ENCODE measurements around the gene ETF1. TPM values are rescaled to one million over a fixed set of nuclear protein-coding genes. Genes with fewer than 3 reads are reported as not detected.
A peak's percentile ranks its signal among the peaks of the same experiment; 100 is the strongest.

ETF1 gene
- total and polyA plus RNA-seq, 4 experiments from 2014 or later = 31.1 to 46.5 (median 43.9) TPM

GRCh38 chr5:138492560-138493045, 50.4 kb downstream of the ETF1 start:
- H3K4me3 ChIP-seq (ENCODE audit: low read length in 2 of 2) = peak overlapping the region in 1 of 2 donors; percentile 60
- H3K4me1 ChIP-seq (ENCODE audit: insufficient read depth, low read length) = peaks cover 24% of the 10 kb centered on the region
- peaks cover 4 to 16% of the 10 kb centered on the region in 2 donors for H3K27me3 Mint-ChIP-seq
- peak overlapping the region; percentile 34 for H3K27ac ChIP-seq (ENCODE audit: low read depth, low read length)
- peaks cover 8% of the 10 kb centered on the region for H3K27me3 ChIP-seq (ENCODE audit: insufficient read depth, low read length)
- no peaks in the 10 kb centered on the region for H3K36me3 ChIP-seq (ENCODE audit: insufficient read depth, low read length)
- POLR2A ChIA-PET (ENCODE audit: partially characterized antibody) = interaction anchor here (0.9 to 2.4 kb wide), 6 partner anchors 11 to 154 kb away, joined by 3 to 27 read pairs (median 4); partner anchors contain the start of genes EGR1, ETF1 and FAM53C
- CTCF ChIA-PET (ENCODE audit: partially characterized antibody) = interaction anchor here (0.9 to 14.0 kb wide), 4 partner anchors 11 to 87 kb away, joined by 3 to 507 read pairs (median 10); partner anchors contain the start of gene EGR1
- no peaks in the 10 kb centered on the region for H3K36me3 Mint-ChIP-seq
- H3K27ac Mint-ChIP-seq = peak overlapping the region in 5 of 7 donors; percentile 43 to 94 (median 73)
- H3K4me3 Mint-ChIP-seq = peak overlapping the region; percentile 84 to 97 (median 92)
- no peak for DNase-seq
- H3K9me3 Mint-ChIP-seq = no peaks in the 10 kb centered on the region
- intact Hi-C loops (cut with micrococcal nuclease) = loop anchor here (1.0 to 10.0 kb wide), 3 partner anchors 27 to 138 kb away; partner anchors contain the start of genes EGR1, ETF1 and KDM3B
- H3K9me3 ChIP-seq (ENCODE audit: control insufficient read depth in 1 of 2, low read length in 2 of 2) = no peaks in the 10 kb centered on the region
- H3K4me1 Mint-ChIP-seq = peaks cover 7 to 21% (median 12%) of the 10 kb centered on the region in 4 donors

- CTCF ChIA-PET (ENCODE audit: partially characterized antibody) = interaction anchor here (0.9 to 14.0 kb wide), 5 partner anchors 11 to 88 kb away, joined by 3 to 507 read pairs (median 13); partner anchors contain the start of gene EGR1
- POLR2A ChIA-PET (ENCODE audit: partially characterized antibody) = interaction anchor here (0.9 to 2.4 kb wide), 5 partner anchors 11 to 154 kb away, joined by 3 to 27 read pairs (median 4); partner anchors contain the start of genes EGR1, ETF1 and FAM53C
- intact Hi-C loops (cut with micrococcal nuclease) = loop anchor here (1.0 to 10.0 kb wide), 3 partner anchors 27 to 137 kb away; partner anchors contain the start of genes EGR1, ETF1 and KDM3B
Observed at GRCh38 chr5:138491669-138492559, 51.1 kb downstream of the ETF1 start.

GRCh38 chr5:138491284-138491648, 51.8 kb downstream of the ETF1 start:
- Histone ChIP-seq H3K27me3 (ENCODE audit: insufficient read depth, low read length) (peaks cover 8% of the 10 kb centered on the region), H3K27ac (ENCODE audit: low read depth, low read length) (no peak overlapping the region), H3K9me3 (ENCODE audit: control insufficient read depth in 1 of 2, low read length in 2 of 2) (no peaks in the 10 kb centered on the region), H3K4me3 (ENCODE audit: low read length in 2 of 2) (peak overlapping the region in 1 of 2 donors; percentile 60), H3K36me3 (ENCODE audit: insufficient read depth, low read length) (no peaks in the 10 kb centered on the region), H3K4me1 (ENCODE audit: insufficient read depth, low read length) (peaks cover 24% of the 10 kb centered on the region)
- H3K4me3 Mint-ChIP-seq = peak overlapping the region in 7 of 8 donors; percentile 28 to 69 (median 59)
- H3K27ac Mint-ChIP-seq = peak overlapping the region in 1 of 7 donors; percentile 41
- H3K27me3 Mint-ChIP-seq = peaks cover 6 to 16% of the 10 kb centered on the region in 2 donors
- CTCF ChIA-PET (ENCODE audit: partially characterized antibody) = interaction anchor here (2.6 kb wide), 1 partner anchor 26 kb away, joined by 13 read pairs; the partner anchor contains the start of gene EGR1
- POLR2A ChIA-PET (ENCODE audit: partially characterized antibody) = interaction anchor here (1.8 kb wide), 1 partner anchor 52 kb away, joined by 6 read pairs; the partner anchor contains the start of gene ETF1
- H3K9me3 Mint-ChIP-seq = no peaks in the 10 kb centered on the region
- H3K36me3 Mint-ChIP-seq = no peaks in the 10 kb centered on the region
- DNase-seq = no peak
- intact Hi-C loops (cut with micrococcal nuclease) = loop anchor here (10.0 kb wide), 1 partner anchor 136 kb away; the partner anchor contains the start of gene KDM3B
- H3K4me1 Mint-ChIP-seq = peaks cover 7 to 21% (median 12%) of the 10 kb centered on the region in 4 donors

More at GRCh38 chr5:138491669-138492559, 51.1 kb downstream of the ETF1 start:
- DNase-seq = peak; percentile 81 to 87 (median 83)
- Mint-ChIP-seq H3K9me3 (no peaks in the 10 kb centered on the region), H3K4me3 (peak overlapping the region; percentile 84 to 97 (median 92)), H3K27ac (peak overlapping the region in 4 of 7 donors; percentile 71 to 94 (median 79)), H3K36me3 (no peaks in the 10 kb centered on the region), H3K4me1 (peaks cover 7 to 21% (median 12%) of the 10 kb centered on the region in 4 donors), H3K27me3 (peaks cover 4 to 16% of the 10 kb centered on the region in 2 donors)
- H3K36me3 ChIP-seq (ENCODE audit: insufficient read depth, low read length) = no peaks in the 10 kb centered on the region
- H3K4me1 ChIP-seq (ENCODE audit: insufficient read depth, low read length) = peaks cover 24% of the 10 kb centered on the region
- H3K27ac ChIP-seq (ENCODE audit: low read depth, low read length) = peak overlapping the region; percentile 34
- peak overlapping the region in 1 of 2 donors; percentile 60 for H3K4me3 ChIP-seq (ENCODE audit: low read length in 2 of 2)
- peaks cover 8% of the 10 kb centered on the region for H3K27me3 ChIP-seq (ENCODE audit: insufficient read depth, low read length)
- H3K9me3 ChIP-seq (ENCODE audit: control insufficient read depth in 1 of 2, low read length in 2 of 2) = no peaks in the 10 kb centered on the region

GRCh38 chr5:138490648-138491283, 52.3 kb downstream of the ETF1 start:
- Mint-ChIP-seq H3K4me3 (peak overlapping the region in 7 of 8 donors; percentile 21 to 69 (median 59)), H3K36me3 (no peaks in the 10 kb centered on the region), H3K27ac (peak overlapping the region in 4 of 7 donors; percentile 24 to 70 (median 54)), H3K4me1 (peaks cover 7 to 21% (median 12%) of the 10 kb centered on the region in 4 donors), H3K9me3 (no peaks in the 10 kb centered on the region), H3K27me3 (peaks cover 6 to 16% of the 10 kb centered on the region in 2 donors)
- ChIA-PET POLR2A (ENCODE audit: partially characterized antibody) (interaction anchor here (1.5 kb wide), 1 partner anchor 25 kb away, joined by 11 read pairs; the partner anchor contains the start of gene EGR1), CTCF (ENCODE audit: partially characterized antibody) (interaction anchor here (1.6 to 2.6 kb wide), 2 partner anchors 9 to 26 kb away, joined by 5 to 13 read pairs; partner anchors contain the start of gene EGR1)
- peaks cover 24% of the 10 kb centered on the region for H3K4me1 ChIP-seq (ENCODE audit: insufficient read depth, low read length)
- H3K9me3 ChIP-seq (ENCODE audit: control insufficient read depth in 1 of 2, low read length in 2 of 2) = no peaks in the 10 kb centered on the region
- H3K27ac ChIP-seq (ENCODE audit: low read depth, low read length) = no peak overlapping the region
- H3K36me3 ChIP-seq (ENCODE audit: insufficient read depth, low read length) = no peaks in the 10 kb centered on the region
- DNase-seq = no peak
- intact Hi-C loops (cut with micrococcal nuclease) = loop anchor here (10.0 kb wide), 1 partner anchor 136 kb away; the partner anchor contains the start of gene KDM3B
- no peak overlapping the region for H3K4me3 ChIP-seq (ENCODE audit: low read length in 2 of 2)
- H3K27me3 ChIP-seq (ENCODE audit: insufficient read depth, low read length) = peaks cover 8% of the 10 kb centered on the region

- Histone ChIP-seq H3K4me3 (ENCODE audit: low read length in 2 of 2) (no peak overlapping the region), H3K36me3 (ENCODE audit: insufficient read depth, low read length) (no peaks in the 10 kb centered on the region), H3K27ac (ENCODE audit: low read depth, low read length) (no peak overlapping the region), H3K27me3 (ENCODE audit: insufficient read depth, low read length) (peaks cover 8% of the 10 kb centered on the region), H3K4me1 (ENCODE audit: insufficient read depth, low read length) (peaks cover 24% of the 10 kb centered on the region), H3K9me3 (ENCODE audit: control insufficient read depth in 1 of 2, low read length in 2 of 2) (no peaks in the 10 kb centered on the region)
- DNase-seq = no peak
- no peak overlapping the region for H3K4me3 Mint-ChIP-seq
- intact Hi-C loops (cut with micrococcal nuclease) = loop anchor here (10.0 kb wide), 1 partner anchor 135 kb away; the partner anchor contains the start of gene KDM3B
- H3K27ac Mint-ChIP-seq = peak overlapping the region in 1 of 7 donors; percentile 41
- H3K27me3 Mint-ChIP-seq = peaks cover 6 to 11% of the 10 kb centered on the region in 2 donors
- H3K36me3 Mint-ChIP-seq = no peaks in the 10 kb centered on the region
- POLR2A ChIA-PET (ENCODE audit: partially characterized antibody) = interaction anchor here (1.5 kb wide), 1 partner anchor 24 kb away, joined by 11 read pairs; the partner anchor contains the start of gene EGR1
- H3K4me1 Mint-ChIP-seq = peaks cover 7 to 21% (median 12%) of the 10 kb centered on the region in 4 donors
- H3K9me3 Mint-ChIP-seq = no peaks in the 10 kb centered on the region
- CTCF ChIA-PET (ENCODE audit: partially characterized antibody) = interaction anchor here (1.1 to 2.6 kb wide), 3 partner anchors 10 to 40 kb away, joined by 5 to 13 read pairs (median 6); partner anchors contain the start of gene EGR1
Observed at GRCh38 chr5:138489683-138490061, 53.4 kb downstream of the ETF1 start.

GRCh38 chr5:138488481-138488945, 54.5 kb downstream of the ETF1 start:
- no peak overlapping the region for H3K27ac ChIP-seq (ENCODE audit: low read depth, low read length)

More at GRCh38 chr5:138488481-138488945, 54.5 kb downstream of the ETF1 start:
- no peaks in the 10 kb centered on the region for H3K9me3 Mint-ChIP-seq
- Histone ChIP-seq H3K4me3 (ENCODE audit: low read length in 2 of 2) (no peak overlapping the region), H3K27me3 (ENCODE audit: insufficient read depth, low read length) (peaks cover 8% of the 10 kb centered on the region), H3K9me3 (ENCODE audit: control insufficient read depth in 1 of 2, low read length in 2 of 2) (no peaks in the 10 kb centered on the region), H3K36me3 (ENCODE audit: insufficient read depth, low read length) (no peaks in the 10 kb centered on the region), H3K4me1 (ENCODE audit: insufficient read depth, low read length) (peaks cover 24% of the 10 kb centered on the region)
- H3K4me3 Mint-ChIP-seq = no peak overlapping the region
- no peak for DNase-seq
- no peaks in the 10 kb centered on the region for H3K36me3 Mint-ChIP-seq
- POLR2A ChIA-PET (ENCODE audit: partially characterized antibody) = no interaction called here
- H3K27me3 Mint-ChIP-seq = peaks cover 4 to 9% of the 10 kb centered on the region in 2 donors
- no peak overlapping the region for H3K27ac Mint-ChIP-seq
- intact Hi-C loops (cut with micrococcal nuclease) = no loop called here
- CTCF ChIA-PET (ENCODE audit: partially characterized antibody) = no interaction called here
- H3K4me1 Mint-ChIP-seq = peaks cover 7 to 19% (median 12%) of the 10 kb centered on the region in 4 donors
